Cardiac fibroblast (primary cell): ENCODE measurements around the gene HAND2.
A peak's percentile ranks its signal among the peaks of the same experiment; 100 is the strongest.

Experiments
- DNase-seq, 2 donors: peaks; one replicate each; pipeline versions ENCODE4 v3.0.0 to v3.0.0-alpha.2; 2010; ENCODE audit warnings: low read depth in 2 of 2
- H3K4me3 ChIP-seq, 2 donors: replicated peaks in 1 of 2; 1 replicate in 1 of 2; 2 replicates in 1 of 2; pipeline ENCODE4 v1.5.1; 2011; ENCODE audit warnings: low read depth in 2 of 2, low read length in 2 of 2, mild to moderate bottlenecking in 2 of 2, moderate library complexity in 1 of 2
- CTCF ChIP-seq: IDR thresholded peaks from one replicate; pipeline ENCODE4 v1.5.1; 2011; ENCODE audit warnings: low read depth, mild to moderate bottlenecking, low read length, inconsistent platforms

The HAND2 gene

DNA sequence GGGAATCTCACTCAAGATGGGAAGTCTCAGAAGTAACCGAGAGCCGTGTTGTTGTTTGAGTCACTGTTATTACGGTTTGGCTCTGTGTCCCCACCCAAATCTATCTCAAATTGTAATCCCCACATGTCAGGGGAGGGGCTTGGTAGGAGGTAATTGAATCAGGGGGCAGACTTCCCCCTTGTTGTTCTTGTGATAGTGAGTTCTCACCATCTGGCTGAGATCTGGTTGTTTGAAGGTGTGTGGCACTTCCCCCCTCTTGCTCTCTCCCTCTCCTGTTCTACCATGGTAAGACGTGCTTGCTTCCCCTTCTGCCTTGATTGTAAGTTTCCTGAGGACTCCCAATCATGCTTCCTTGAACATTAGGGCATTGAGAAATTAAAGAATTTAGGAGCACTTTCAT, 37.0 kb downstream of the HAND2 start:
- DNase-seq, result no peak
- no peak for TF ChIP-seq CTCF
- H3K4me3 ChIP-seq, result no peak overlapping the region

DNA sequence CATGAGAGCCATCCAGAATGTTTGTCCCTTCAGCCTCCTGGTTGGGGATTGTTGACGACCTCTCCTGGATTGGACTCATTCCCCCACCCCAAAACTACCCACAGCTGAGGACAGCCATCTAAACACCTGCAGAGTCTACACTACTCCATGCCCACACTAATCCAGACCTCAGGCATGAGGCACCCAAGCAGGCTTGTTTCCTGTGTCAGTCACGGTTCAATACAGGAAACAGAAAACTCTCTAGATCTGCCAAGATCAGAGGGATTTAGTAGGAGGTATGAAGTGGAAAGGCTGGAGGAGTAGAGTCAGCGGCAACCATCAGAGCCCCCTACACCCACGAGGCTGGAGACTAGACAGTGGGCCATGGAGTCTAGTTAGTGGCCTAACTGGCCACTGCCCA, 37.7 kb downstream of the HAND2 start:
- DNase-seq, result no peak
- no peak for TF ChIP-seq CTCF
- no peak overlapping the region for H3K4me3 ChIP-seq

GRCh38 chr4:173490817-173491528, 39.1 kb downstream of the HAND2 start:
- TF ChIP-seq CTCF, result no peak
- H3K4me3 ChIP-seq, result no peak overlapping the region
- DNase-seq, result peak; percentile 72 to 85

DNA sequence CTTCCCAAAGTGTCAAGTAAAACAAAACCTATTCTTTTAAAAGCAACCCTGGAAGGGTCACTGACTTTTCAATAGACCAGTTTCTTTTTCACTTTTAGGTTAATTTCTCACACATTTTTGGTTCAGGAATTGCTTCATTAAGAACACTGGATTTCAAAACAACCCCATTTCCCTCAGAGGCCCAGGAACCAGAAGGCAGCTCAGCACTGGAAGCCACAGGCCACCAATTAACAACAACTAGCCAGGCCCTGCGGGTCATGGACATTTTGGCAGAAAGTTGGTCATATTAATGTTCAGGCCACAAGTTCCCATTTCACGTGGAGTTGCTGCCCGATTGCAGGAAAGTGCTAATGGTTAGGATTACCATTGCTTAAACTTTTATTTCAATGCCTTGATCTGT, 39.8 kb downstream of the HAND2 start:
- H3K4me3 ChIP-seq, result no peak overlapping the region
- no peak for DNase-seq
- no peak for TF ChIP-seq CTCF

DNA sequence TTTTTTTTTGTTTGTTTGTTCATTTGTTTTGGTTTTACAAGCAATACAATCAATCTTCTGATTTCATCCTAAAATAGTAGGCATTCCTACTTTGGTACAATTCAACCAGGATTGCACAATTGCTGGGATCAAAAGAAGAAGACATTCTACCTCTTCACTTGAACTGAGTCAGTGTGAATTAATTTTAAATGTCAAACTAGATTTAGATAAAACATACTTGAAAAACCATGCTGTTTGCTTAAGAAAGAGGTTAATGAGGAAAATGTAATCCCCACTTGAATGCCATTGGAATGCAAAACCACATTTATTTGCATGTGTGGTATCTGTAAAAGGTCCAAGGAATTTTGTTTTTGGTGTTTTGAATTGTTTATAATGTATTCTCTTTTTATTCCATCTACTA, 40.5 kb downstream of the HAND2 start:
- TF ChIP-seq CTCF, result no peak
- no peak overlapping the region for H3K4me3 ChIP-seq
- DNase-seq, result peak; percentile 45 to 72

- TF ChIP-seq CTCF, result no peak
- DNase-seq, result peak in 1 of 2 donors; percentile 49
These were observed 41.4 kb downstream of the HAND2 start for GRCh38 chr4:173488656-173489055.

DNA sequence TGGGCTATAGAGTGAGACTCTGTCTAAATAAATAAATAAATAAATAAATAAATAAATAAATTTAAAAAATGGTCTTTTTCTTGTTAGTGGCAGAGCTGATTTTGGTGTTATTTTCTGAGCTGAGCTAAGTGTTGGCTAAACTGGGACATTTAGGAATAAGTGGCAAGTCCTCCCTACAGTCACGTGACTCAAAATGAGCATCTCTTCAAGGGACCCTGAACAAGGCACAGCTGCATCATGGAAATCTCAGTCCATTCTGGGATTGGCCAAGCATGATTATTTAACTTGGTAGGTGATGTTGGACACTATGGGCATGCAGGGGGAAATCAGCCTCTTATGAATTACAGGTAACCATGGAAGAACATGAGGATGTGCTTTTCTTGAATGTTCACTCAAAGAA, 42.0 kb downstream of the HAND2 start:
- H3K4me3 ChIP-seq, result no peak overlapping the region
- no peak for DNase-seq
- no peak for TF ChIP-seq CTCF

More at GRCh38 chr4:173488656-173489055, 41.4 kb downstream of the HAND2 start:
- no peak overlapping the region for H3K4me3 ChIP-seq
